ENCODE results near the gene ITIH4.
"Not testable (repeated sequence)": the region's sequence is repeated elsewhere in the genome, so short reads cannot be mapped to it uniquely, and the experiment has no call there.

The ITIH4 gene

GRCh38 chr3:52782412-52783210 lies 47.9 kb downstream of the ITIH4 start:
- DNase-seq (ENCODE audit: low read depth), result no peak

- DNase-seq (ENCODE audit: low read depth), result no peak
These were observed 48.7 kb downstream of the ITIH4 start for GRCh38 chr3:52781741-52782140.

- DNase-seq (ENCODE audit: low read depth), result no peak
These were observed 50.5 kb downstream of the ITIH4 start for GRCh38 chr3:52779837-52780585.

GRCh38 chr3:52779011-52779836 lies 51.2 kb downstream of the ITIH4 start:
- DNase-seq (ENCODE audit: low read depth), result no peak

- no peak for DNase-seq (ENCODE audit: low read depth)
These were observed 52.3 kb downstream of the ITIH4 start for GRCh38 chr3:52777959-52778805.

- no peak for DNase-seq (ENCODE audit: low read depth)
These were observed 53.1 kb downstream of the ITIH4 start, which contains the start of gene ITIH1 for GRCh38 chr3:52777127-52777958. Gene ITIH1, plus strand, starts transcription at chr3:52777599. Its CDS starts 17 bp downstream, at chr3:52777616.

- not testable (repeated sequence) for DNase-seq (ENCODE audit: low read depth)
These were observed 54.0 kb downstream of the ITIH4 start for GRCh38 chr3:52776486-52776885.

- DNase-seq (ENCODE audit: low read depth), result no peak
These were observed 54.6 kb downstream of the ITIH4 start for GRCh38 chr3:52775877-52776276.

GRCh38 chr3:52774901-52775864 lies 55.3 kb downstream of the ITIH4 start:
- DNase-seq (ENCODE audit: low read depth), result no peak

- DNase-seq (ENCODE audit: low read depth), result no peak
These were observed 56.3 kb downstream of the ITIH4 start for GRCh38 chr3:52774066-52774713.

GRCh38 chr3:52773361-52774065 lies 57.0 kb downstream of the ITIH4 start:
- no peak for DNase-seq (ENCODE audit: low read depth)

- no peak for DNase-seq (ENCODE audit: low read depth)
These were observed 58.8 kb downstream of the ITIH4 start for GRCh38 chr3:52771702-52772101.

GRCh38 chr3:52771334-52771681 lies 59.2 kb downstream of the ITIH4 start:
- no peak for DNase-seq (ENCODE audit: low read depth)

- peak; percentile 82 for DNase-seq (ENCODE audit: low read depth)
These were observed 59.8 kb downstream of the ITIH4 start, which contains the start of gene NEK4 for GRCh38 chr3:52770496-52771333. Gene NEK4, minus strand, starts transcription at chr3:52770940. Its CDS starts 194 bp downstream, at chr3:52770746.

- no peak for DNase-seq (ENCODE audit: low read depth)
These were observed 60.6 kb downstream of the ITIH4 start for GRCh38 chr3:52769786-52770455.

- DNase-seq (ENCODE audit: low read depth), result no peak
These were observed 67.0 kb downstream of the ITIH4 start for GRCh38 chr3:52763466-52763865.

All from fibroblast of the conjunctiva (primary cell).